Urothelium cell line (cell line): ENCODE results near the gene TMEM59.
"Not testable (repeated sequence)": the region's sequence is repeated elsewhere in the genome, so short reads cannot be mapped to it uniquely, and the experiment has no call there.

Experiments
- DNase-seq: peaks from one replicate; pipeline ENCODE4 v3.0.0; 2011; ENCODE audit warnings: low spot score, mixed read lengths
- FAIRE-seq: peaks from 2 replicates; lab custom pipeline; 2011; peaks lifted over from hg19 to GRCh38; lab: Jason Lieb, UNC

TMEM59 gene

DNA sequence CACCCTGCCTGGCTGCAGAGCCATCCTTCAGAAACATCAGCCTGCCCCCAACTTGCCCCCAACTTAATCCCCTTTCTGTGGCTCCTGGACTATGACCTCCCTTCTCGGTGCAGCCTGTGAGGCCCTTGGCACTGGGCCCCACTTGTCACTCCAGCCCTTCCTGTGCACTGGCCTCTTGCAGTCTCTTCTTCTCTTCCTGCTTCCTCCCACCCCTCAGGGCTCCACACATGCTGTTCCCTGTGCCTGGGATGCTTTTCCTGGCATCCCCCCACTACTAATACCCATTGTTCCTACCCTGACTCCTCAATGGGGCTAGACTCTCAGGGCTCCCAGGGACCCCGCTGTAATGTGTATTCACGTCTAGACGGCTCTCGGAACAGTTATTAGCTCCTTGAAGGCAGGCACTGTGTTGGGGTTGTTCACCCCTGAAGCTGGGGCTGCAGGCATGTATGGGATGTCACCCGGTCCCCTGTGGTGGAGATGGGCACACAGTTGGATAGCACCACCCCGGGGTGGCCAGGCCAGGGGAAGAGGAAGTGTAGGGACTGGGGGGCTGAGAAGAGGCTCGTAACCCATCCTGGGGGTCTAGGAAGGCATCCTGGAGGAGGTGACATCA lies 39.5 kb downstream of the TMEM59 start:
- DNase-seq (no peak), FAIRE-seq (no peak)

DNA sequence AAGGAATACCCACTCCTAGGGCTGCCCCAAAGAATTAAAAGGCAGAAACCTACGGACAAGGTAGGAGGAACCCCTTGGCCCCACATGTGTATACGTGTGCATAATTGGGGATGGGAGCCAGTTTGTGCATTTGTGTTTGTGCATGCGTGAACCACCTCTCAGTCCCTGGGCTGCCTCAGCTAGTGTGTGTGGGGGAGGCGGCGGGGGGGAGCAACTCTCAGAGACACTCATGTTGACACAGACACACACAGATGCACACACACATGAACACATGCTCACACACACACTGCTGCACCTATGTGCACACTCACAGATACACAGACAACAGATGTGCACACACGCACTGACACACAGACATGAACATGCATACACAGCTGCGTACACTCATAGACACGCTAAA lies 40.1 kb downstream of the TMEM59 start:
- FAIRE-seq (peak; percentile 30), DNase-seq (no peak)

- no peak for FAIRE-seq
- no peak for DNase-seq
These were observed 41.0 kb downstream of the TMEM59 start for GRCh38 chr1:54012008-54012325.

DNA sequence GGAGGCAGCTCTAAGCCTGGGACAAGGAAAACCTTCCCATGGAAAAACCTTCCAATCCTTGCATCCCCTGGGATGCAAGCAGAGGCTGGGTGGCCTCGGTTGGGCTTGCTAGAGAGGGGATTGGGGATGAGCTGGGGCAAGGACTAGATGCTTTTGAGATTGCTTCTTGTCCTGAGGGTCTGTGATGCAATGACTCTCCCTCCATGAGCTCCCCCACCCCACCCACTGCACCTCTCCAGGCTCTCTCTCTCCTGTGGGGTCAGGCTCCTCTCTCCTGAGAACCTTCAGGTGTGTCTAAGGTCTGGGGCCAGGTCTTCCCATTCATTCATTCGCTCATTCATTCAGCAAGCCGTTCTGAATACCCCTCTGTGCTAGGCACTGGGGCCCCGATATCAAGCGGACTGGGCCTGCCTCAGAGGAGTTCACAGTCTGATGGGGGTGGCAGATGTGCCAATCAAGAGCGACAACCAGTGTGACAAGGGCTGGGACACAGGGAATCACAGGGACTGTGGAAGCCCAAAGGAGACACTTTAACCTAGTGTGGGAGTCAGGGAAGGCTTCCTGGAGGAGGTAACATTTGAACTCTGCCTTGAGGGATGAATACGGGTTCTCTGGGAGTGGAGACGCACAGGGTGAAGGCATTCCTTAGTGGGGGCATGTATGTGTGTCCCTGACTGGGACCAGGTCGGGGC lies 41.5 kb downstream of the TMEM59 start:
- FAIRE-seq, result no peak
- no peak for DNase-seq

GRCh38 chr1:54010415-54011117 lies 42.4 kb downstream of the TMEM59 start:
- DNase-seq, result no peak
- FAIRE-seq, result no peak

GRCh38 chr1:54009406-54009805 lies 43.6 kb downstream of the TMEM59 start:
- FAIRE-seq, result no peak
- DNase-seq, result no peak

- FAIRE-seq (no peak), DNase-seq (no peak)
These were observed 44.1 kb downstream of the TMEM59 start for GRCh38 chr1:54008876-54009275.

GRCh38 chr1:54007613-54008012 lies 45.4 kb downstream of the TMEM59 start:
- no peak for DNase-seq
- FAIRE-seq, result no peak

GRCh38 chr1:54006508-54006907 lies 46.5 kb downstream of the TMEM59 start:
- no peak for FAIRE-seq
- DNase-seq, result no peak

GRCh38 chr1:54004481-54005049 lies 48.4 kb downstream of the TMEM59 start:
- FAIRE-seq (no peak), DNase-seq (no peak)

DNA sequence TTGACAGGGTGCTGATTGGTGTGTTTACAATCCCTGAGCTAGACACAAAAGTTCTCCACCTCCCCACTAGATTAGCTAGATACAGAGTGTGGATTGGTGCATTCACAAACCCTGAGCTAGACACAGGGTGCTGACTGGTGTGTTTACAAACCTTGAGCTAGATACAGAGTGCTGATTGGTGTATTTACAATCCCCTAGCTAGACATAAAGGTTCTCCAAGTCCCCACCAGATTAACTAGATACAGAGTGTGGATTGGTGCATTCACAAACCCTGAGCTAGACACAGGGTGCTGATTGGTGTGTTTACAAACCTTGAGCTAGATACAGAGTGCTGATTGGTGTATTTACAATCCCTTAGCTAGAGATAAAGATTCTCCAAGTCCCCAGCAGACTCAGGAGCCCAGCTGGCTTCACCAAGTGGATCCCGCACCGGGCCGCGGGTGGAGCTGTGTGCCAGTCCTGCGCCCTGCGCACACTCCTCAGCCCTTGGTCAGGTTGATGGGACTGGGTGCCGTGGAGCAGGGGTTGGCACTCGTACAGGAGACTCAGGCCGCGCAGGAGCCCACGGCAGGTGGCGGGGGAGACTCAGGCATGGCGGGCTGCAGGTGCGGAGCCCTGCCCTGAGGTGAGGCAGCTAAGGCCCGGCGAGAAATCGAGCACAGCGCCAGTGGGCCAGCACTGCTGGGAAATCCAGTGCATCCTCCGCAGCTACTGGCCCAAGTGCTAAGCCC lies 49.1 kb downstream of the TMEM59 start:
- DNase-seq, FAIRE-seq: not testable (repeated sequence)

DNA sequence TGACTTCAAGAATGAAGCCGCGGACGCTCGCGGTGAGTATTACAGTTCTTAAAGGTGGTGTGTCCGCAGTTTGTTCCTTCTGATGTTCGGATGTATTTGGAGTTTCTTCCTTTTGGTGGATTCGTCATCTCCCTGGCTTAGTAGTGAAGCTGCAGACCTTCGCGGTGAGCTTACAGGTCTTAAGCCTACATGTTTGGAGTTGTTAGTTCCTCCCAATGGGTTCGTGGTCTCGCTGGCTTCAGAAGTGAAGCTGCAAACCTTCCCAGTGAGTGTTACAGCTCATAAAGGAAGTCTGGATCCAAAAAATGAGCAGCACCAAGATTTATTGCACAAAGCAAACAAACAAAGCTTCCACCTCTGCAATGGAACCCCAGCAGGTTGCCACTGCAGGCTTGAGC lies 49.8 kb downstream of the TMEM59 start:
- no peak for FAIRE-seq
- DNase-seq, result no peak

DNA sequence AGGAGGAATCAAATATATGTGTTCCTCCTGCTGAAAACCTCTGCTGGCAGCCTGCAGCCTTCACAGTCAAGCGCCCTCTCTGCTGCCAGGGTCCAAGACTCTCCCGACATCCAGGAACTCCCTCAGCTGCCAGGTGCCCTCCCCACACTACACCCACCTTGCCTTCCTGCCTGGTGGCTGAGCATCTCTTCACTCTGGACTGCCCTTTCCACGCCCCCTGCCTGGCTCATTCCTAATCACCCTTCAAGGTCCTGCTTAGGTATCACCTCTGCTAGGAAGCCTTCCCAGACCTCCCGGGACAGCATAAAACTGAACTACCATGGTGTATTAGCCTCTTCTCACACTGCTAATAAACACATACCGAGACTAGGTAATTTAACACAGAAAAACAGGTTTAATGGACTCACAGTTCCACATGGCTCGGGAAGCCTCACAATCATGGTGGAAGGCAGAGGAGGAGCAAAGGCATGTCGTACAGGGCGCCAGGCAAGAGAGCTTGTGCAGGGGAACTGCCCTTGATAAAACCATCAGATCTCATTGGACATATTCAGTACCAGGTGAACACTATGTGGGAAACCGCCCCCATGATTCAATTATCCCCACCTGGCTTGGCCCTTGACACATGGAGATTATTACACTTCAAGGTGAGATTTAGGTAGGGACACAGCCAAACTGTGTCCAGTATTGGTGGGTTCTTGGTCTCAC lies 50.3 kb downstream of the TMEM59 start:
- FAIRE-seq (no peak), DNase-seq (no peak)

GRCh38 chr1:54001591-54001990 lies 51.4 kb downstream of the TMEM59 start:
- no peak for FAIRE-seq
- no peak for DNase-seq

GRCh38 chr1:53999920-54000319 lies 53.1 kb downstream of the TMEM59 start:
- FAIRE-seq (no peak), DNase-seq (no peak)

DNA sequence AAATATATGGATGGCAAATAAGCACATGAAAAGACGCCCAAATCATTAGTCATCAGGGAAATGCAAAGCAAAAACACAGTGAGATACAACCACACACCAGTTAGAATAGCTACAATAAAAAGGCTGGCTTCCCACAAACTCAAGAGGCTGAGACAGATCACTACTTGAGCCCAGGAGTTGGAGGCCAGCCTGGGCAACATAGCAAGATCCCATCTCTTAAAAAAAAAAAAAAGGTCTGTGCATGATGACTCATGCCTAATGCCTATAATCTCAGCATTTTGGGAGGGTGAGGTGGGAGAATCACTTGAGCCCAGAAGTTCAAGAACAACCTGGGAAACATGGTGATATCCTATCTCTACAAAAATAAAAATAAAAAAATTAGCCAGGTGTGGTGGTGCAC lies 54.8 kb downstream of the TMEM59 start:
- FAIRE-seq (no peak), DNase-seq (no peak)

DNA sequence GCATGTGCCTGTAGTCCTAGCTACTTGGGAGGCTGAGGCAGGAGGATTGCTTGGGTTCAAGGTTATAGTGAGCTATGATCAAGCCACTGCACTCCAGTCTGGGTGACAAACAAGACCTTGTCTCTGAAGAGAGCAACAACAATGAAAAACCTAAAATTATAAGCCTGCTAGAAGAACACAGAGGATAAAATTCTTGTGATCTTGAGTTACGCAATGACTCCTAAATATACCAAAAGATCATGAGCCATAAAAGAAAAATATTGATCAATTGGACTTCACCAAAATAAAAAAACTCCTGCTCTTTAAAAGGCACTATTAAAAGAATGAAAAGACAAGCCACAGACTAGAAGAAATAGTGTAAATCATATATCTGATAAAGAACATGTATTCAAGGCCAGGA lies 57.3 kb downstream of the TMEM59 start:
- FAIRE-seq (no peak), DNase-seq (no peak)

GRCh38 chr1:53994516-53994915 lies 58.5 kb downstream of the TMEM59 start:
- FAIRE-seq, result not testable (repeated sequence)

GRCh38 chr1:53992085-53992874 lies 60.7 kb downstream of the TMEM59 start:
- FAIRE-seq (no peak), DNase-seq (no peak)

More at GRCh38 chr1:53994516-53994915, 58.5 kb downstream of the TMEM59 start:
- not testable (repeated sequence) for DNase-seq

- DNase-seq (no peak), FAIRE-seq (no peak)
These were observed 65.1 kb downstream of the TMEM59 start for GRCh38 chr1:53987880-53988279.
